SK-N-SH treated with all-trans-retinoic acid at 6 μM for 48 hours (cell line): ENCODE measurements around the gene RBM44.

Experiments
- ATAC-seq: fragments of 200-7000 bp; cut with Tn5 transposase; 3 replicates; pipeline ENCODE4 v1.9.1; 2020; ENCODE audit warnings: mild to moderate bottlenecking, moderate library complexity
- ARNTL ChIP-seq: fragments of 450-650 bp; formaldehyde crosslinking; IDR thresholded peaks from 2 replicates; pipeline ENCODE4 v1.5.0; 2020; ENCODE audit warnings: low read depth, mild to moderate bottlenecking, moderate library complexity, borderline replicate concordance
- BACH2 ChIP-seq: fragments of 250-450 bp; sonication (Bioruptor Pico); IDR thresholded peaks from 2 replicates; pipeline ENCODE4 v1.9.0; 2021; ENCODE audit warnings: mild to moderate bottlenecking, borderline replicate concordance
- CSDC2 ChIP-seq: fragments of 250-450 bp; sonication (Bioruptor Pico); IDR thresholded peaks from 2 replicates; pipeline ENCODE4 v1.5.0; 2020; ENCODE audit warnings: mild to moderate bottlenecking, moderate library complexity
- CSRNP3 ChIP-seq: fragments of 250-450 bp; sonication (Bioruptor Pico); IDR thresholded peaks from 2 replicates; pipeline ENCODE4 v1.5.1; 2021; ENCODE audit warnings: mild to moderate bottlenecking, moderate library complexity
- GLIS3 ChIP-seq: fragments of 250-450 bp; sonication (Bioruptor Pico); IDR thresholded peaks from 2 replicates; pipeline ENCODE4 v1.5.0; 2020; ENCODE audit warnings: mild to moderate bottlenecking, moderate library complexity
- ISL1 ChIP-seq: fragments of 250-450 bp; sonication (Bioruptor Pico); IDR thresholded peaks from 2 replicates; pipeline ENCODE4 v2.1.2; 2022; ENCODE audit warnings: mild to moderate bottlenecking, moderate library complexity
- OSR1 ChIP-seq: fragments of 250-450 bp; sonication (Bioruptor Pico); IDR thresholded peaks from 2 replicates; pipeline ENCODE4 v1.8.0; 2022; ENCODE audit warnings: moderate library complexity, mild to moderate bottlenecking, inconsistent platforms
- POU6F1 ChIP-seq: fragments of 250-450 bp; sonication (Bioruptor Pico); IDR thresholded peaks from 2 replicates; pipeline ENCODE4 v1.8.0; 2021; ENCODE audit warnings: low read depth, mild to moderate bottlenecking, moderate library complexity, borderline replicate concordance
- PPARA ChIP-seq: fragments of 250-450 bp; sonication (Bioruptor Pico); IDR thresholded peaks from 2 replicates; pipeline ENCODE4 v1.5.0; 2020; ENCODE audit warnings: mild to moderate bottlenecking, borderline replicate concordance
- RARB ChIP-seq: fragments of 250-450 bp; sonication (Bioruptor Pico); IDR thresholded peaks from 2 replicates; pipeline ENCODE4 v1.8.0; 2021; ENCODE audit warnings: mild to moderate bottlenecking, moderate library complexity
- SNAI2 ChIP-seq: fragments of 250-450 bp; sonication (Bioruptor Pico); IDR thresholded peaks from 2 replicates; pipeline ENCODE4 v1.5.0; 2020; ENCODE audit warnings: mild to moderate bottlenecking, moderate library complexity
- TOX ChIP-seq: fragments of 250-450 bp; sonication (Bioruptor Pico); IDR thresholded peaks from 2 replicates; pipeline ENCODE4 v1.8.0; 2021; ENCODE audit warnings: mild to moderate bottlenecking, moderate library complexity, borderline replicate concordance
- TSHZ2 ChIP-seq: fragments of 250-450 bp; sonication (Bioruptor Pico); IDR thresholded peaks from 2 replicates; pipeline ENCODE4 v1.5.0; 2020; ENCODE audit warnings: mild to moderate bottlenecking, moderate library complexity
- ZC3H10 ChIP-seq: fragments of 250-450 bp; sonication (Bioruptor Pico); IDR thresholded peaks from 2 replicates; pipeline ENCODE4 v1.5.1; 2021; ENCODE audit warnings: mild to moderate bottlenecking, moderate library complexity
- ZFP30 ChIP-seq: fragments of 450-650 bp; formaldehyde crosslinking; IDR thresholded peaks from 2 replicates; pipeline ENCODE4 v1.5.0; 2022; ENCODE audit warnings: mild to moderate bottlenecking, moderate library complexity
- ZNF565 ChIP-seq: fragments of 450-650 bp; formaldehyde crosslinking; conservative IDR thresholded peaks from 2 replicates; pipeline ENCODE4 v1.5.0; 2020; ENCODE audit warnings: low read depth, mild to moderate bottlenecking, moderate library complexity
- ZNF70 ChIP-seq: fragments of 450-650 bp; formaldehyde crosslinking; IDR thresholded peaks from 2 replicates; pipeline ENCODE4 v1.5.0; 2020; ENCODE audit warnings: mild to moderate bottlenecking, moderate library complexity
- ZNF8 ChIP-seq: fragments of 450-650 bp; formaldehyde crosslinking; IDR thresholded peaks from 2 replicates; pipeline ENCODE4 v1.5.0; 2020; ENCODE audit warnings: mild to moderate bottlenecking, moderate library complexity

The RBM44 gene

GRCh38 chr2:237861875-237862527 is 63.4 kb downstream of the RBM44 start (continued):
- TF ChIP-seq OSR1 (CRISPR knock-in tag) (no peak), PPARA (CRISPR knock-in tag) (no peak), TOX (no peak), RARB (CRISPR knock-in tag) (no peak), BACH2 (CRISPR knock-in tag) (no peak)

GRCh38 chr2:237862528-237862895 is 63.9 kb downstream of the RBM44 start:
- TF ChIP-seq SNAI2 (no peak), ARNTL (CRISPR knock-in tag) (no peak), GLIS3 (no peak), OSR1 (CRISPR knock-in tag) (no peak), CSRNP3 (CRISPR knock-in tag) (no peak), TOX (no peak), BACH2 (CRISPR knock-in tag) (no peak), CSDC2 (no peak), ISL1 (CRISPR knock-in tag) (no peak), PPARA (CRISPR knock-in tag) (no peak), ZNF70 (CRISPR knock-in tag) (no peak), TSHZ2 (CRISPR knock-in tag) (no peak)
- ATAC-seq: no peak

- no peak for TF ChIP-seq TSHZ2 (CRISPR knock-in tag)
- no peak for TF ChIP-seq ZNF70 (CRISPR knock-in tag)
- TF ChIP-seq GLIS3: no peak
- no peak for TF ChIP-seq ZNF565
- no peak for TF ChIP-seq CSRNP3 (CRISPR knock-in tag)
- no peak for TF ChIP-seq CSDC2
- TF ChIP-seq ZFP30 (CRISPR knock-in tag): no peak
- no peak for TF ChIP-seq ZC3H10 (CRISPR knock-in tag)
- no peak for TF ChIP-seq ZNF8 (CRISPR knock-in tag)
- no peak for TF ChIP-seq SNAI2
- TF ChIP-seq BACH2 (CRISPR knock-in tag): no peak
- TF ChIP-seq POU6F1: no peak
- TF ChIP-seq, all 23 proteins: peak for 0
- no peak for ATAC-seq
These were observed 64.5 kb downstream of the RBM44 start for GRCh38 chr2:237863102-237863511.
